Measurements from ENCODE around the gene FOXP1. TPM values are rescaled to one million over a fixed set of nuclear protein-coding genes. Genes with fewer than 3 reads are reported as not detected.

Gene FOXP1
- total RNA-seq, 1 donor from 2014 or later, result 110 TPM

DNA sequence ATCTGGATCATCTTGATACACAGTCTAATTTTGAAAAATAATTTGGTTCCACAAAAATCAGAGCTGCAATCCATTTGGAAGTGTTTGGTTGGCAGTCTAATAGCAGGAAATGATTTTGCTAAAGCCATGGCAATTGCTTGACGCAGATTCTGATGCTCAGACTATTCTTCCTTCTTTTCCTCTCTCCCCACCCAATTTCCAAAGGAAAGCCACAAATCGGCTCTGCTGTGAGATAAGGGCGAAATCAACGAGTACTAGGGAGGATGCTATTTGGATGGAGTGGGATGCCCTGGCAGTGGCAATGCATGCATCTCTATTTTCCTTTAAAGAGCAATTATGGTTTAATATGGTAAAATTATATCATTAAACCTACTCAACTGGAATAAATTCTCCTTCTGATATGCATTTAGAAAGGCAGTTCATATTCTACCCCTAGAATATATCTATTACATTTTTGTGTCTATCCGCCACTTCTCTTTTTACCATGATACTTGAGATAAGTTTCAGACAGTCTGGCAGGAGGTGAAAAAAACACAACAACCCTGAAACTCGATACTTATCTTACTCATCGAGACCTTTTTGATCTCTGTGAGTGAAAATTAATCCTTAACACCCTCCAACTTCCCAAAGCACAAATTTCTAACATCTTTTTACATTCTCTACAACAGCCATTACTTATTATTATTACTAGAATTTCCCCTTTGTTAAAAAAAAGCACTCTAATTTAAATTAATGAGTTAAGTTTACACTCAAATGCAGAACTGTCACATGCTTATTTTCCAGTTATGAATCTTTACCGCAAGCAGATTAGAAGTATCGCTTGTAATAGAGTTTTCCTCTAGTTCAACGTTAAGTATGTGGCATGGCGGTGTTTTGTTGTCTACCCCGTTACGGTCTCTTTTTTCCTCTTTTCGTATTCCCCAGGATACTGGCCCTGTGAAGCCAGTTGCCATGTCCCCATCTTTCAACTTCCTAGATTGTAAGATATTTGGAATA lies 433.3 kb downstream of the FOXP1 start:
- intact Hi-C loops (cut with micrococcal nuclease), result loop anchor here (1.0 to 5.0 kb wide), 2 partner anchors 20 to 42 kb away; no protein-coding TSS in a partner anchor
- Mint-ChIP-seq H3K36me3 (ENCODE audit: low read depth) (no peaks in the 10 kb centered on the region), H3K4me1 (peaks cover 10% of the 10 kb centered on the region), H3K4me3 (no peak overlapping the region), H3K27ac (peak overlapping the region; percentile 18), H3K27me3 (no peaks in the 10 kb centered on the region), H3K9me3 (no peaks in the 10 kb centered on the region)
- DNase-seq, result no peak

- no peak for DNase-seq
- no peak overlapping the region for H3K27ac Mint-ChIP-seq
- H3K4me3 Mint-ChIP-seq, result no peak overlapping the region
- no peaks in the 10 kb centered on the region for H3K27me3 Mint-ChIP-seq
- H3K36me3 Mint-ChIP-seq (ENCODE audit: low read depth), result no peaks in the 10 kb centered on the region
- intact Hi-C loops (cut with micrococcal nuclease), result no loop called here
- peaks cover 10% of the 10 kb centered on the region for H3K4me1 Mint-ChIP-seq
- no peaks in the 10 kb centered on the region for H3K9me3 Mint-ChIP-seq
Observed at GRCh38 chr3:71148455-71149060, 435.0 kb downstream of the FOXP1 start.

DNA sequence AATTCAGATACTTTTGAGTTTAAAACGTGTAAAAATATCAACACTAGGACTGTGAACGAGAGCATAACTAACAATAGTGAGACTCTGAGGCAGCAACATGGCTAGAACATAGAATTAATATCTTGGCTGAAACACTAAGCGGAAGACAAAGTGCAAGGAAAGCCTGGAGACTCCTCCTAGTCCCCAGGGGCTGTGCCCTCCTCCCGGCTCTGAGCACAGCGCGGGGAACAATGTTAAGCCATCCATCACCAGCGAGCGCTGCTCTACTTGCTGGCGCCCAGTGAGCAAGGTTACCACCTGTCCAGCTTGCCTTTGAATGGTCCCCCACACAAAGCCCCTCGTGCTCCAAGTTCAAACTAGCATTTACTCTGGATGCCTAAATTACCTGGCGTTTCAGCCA lies 436.9 kb downstream of the FOXP1 start:
- intact Hi-C loops (cut with micrococcal nuclease), result no loop called here
- H3K4me1 Mint-ChIP-seq, result peaks cover 10% of the 10 kb centered on the region
- no peak for DNase-seq
- no peak overlapping the region for H3K4me3 Mint-ChIP-seq
- no peaks in the 10 kb centered on the region for H3K9me3 Mint-ChIP-seq
- no peak overlapping the region for H3K27ac Mint-ChIP-seq
- H3K36me3 Mint-ChIP-seq (ENCODE audit: low read depth), result no peaks in the 10 kb centered on the region
- H3K27me3 Mint-ChIP-seq, result no peaks in the 10 kb centered on the region

DNA sequence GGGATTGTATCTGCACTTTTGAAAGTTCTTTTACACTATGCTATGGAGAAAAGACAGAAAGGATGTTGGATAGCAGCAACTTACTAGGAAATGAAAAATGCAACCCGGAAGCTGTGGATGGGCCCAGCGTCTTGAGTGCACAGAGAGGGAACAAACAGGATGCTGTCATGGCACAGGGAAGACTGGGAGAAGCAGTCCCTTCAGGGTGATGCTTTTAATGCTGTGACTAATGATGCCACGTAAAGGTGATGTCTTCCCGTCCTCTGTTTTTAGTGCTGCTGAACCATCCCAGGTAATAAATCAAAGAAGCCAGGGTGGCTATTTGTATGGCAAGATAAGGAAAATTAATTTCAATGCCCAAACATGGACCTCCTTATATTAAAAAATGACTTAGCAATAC lies 437.6 kb downstream of the FOXP1 start:
- intact Hi-C loops (cut with micrococcal nuclease), result no loop called here
- Mint-ChIP-seq H3K27me3 (no peaks in the 10 kb centered on the region), H3K36me3 (ENCODE audit: low read depth) (peaks cover 3% of the 10 kb centered on the region), H3K4me3 (no peak overlapping the region), H3K9me3 (no peaks in the 10 kb centered on the region), H3K27ac (no peak overlapping the region), H3K4me1 (peaks cover 10% of the 10 kb centered on the region)
- DNase-seq, result no peak

DNA sequence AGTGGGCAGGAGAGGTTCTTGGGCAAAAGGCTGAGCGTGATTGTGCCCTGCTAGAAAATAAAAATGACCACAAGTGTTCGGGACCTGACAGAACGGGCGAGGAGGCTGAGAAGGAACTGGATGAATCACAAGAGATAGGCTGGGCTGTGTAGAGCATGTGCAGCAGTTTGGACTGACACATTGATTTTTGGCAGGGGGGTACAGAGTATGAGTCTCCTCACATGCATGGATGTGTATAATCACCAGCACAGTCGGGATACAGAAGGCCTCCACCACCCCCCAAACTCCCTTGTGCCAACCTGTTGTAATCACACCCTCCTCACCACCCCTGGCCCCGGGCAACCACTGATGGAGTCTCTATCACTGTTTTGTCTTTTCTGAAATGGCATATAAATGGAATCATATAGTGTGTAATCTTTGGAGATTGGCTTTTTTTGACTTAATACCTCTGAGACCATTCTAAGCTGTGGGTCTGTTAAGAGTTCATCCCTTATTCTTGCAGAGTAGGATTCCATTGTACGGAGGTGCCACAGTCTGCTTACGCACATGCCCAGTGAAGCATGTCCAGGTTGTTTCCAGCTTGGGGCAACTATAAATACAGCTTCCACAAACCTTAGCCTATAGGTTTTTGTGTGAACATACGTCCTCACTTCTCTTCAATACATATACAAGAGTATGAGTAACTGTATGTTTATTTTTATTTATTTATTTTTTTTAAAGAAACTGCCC lies 438.8 kb downstream of the FOXP1 start:
- H3K27ac Mint-ChIP-seq, result no peak overlapping the region
- H3K27me3 Mint-ChIP-seq, result no peaks in the 10 kb centered on the region
- intact Hi-C loops (cut with micrococcal nuclease), result no loop called here
- H3K4me3 Mint-ChIP-seq, result no peak overlapping the region
- no peaks in the 10 kb centered on the region for H3K9me3 Mint-ChIP-seq
- no peak for DNase-seq
- H3K4me1 Mint-ChIP-seq, result peaks cover 2% of the 10 kb centered on the region
- H3K36me3 Mint-ChIP-seq (ENCODE audit: low read depth), result peaks cover 3% of the 10 kb centered on the region

GRCh38 chr3:71143493-71143892 lies 440.0 kb downstream of the FOXP1 start:
- H3K27me3 Mint-ChIP-seq, result peaks cover 3% of the 10 kb centered on the region
- peaks cover 2% of the 10 kb centered on the region for H3K4me1 Mint-ChIP-seq
- no peaks in the 10 kb centered on the region for H3K9me3 Mint-ChIP-seq
- H3K27ac Mint-ChIP-seq, result no peak overlapping the region
- intact Hi-C loops (cut with micrococcal nuclease), result no loop called here
- peaks cover 3% of the 10 kb centered on the region for H3K36me3 Mint-ChIP-seq (ENCODE audit: low read depth)
- no peak overlapping the region for H3K4me3 Mint-ChIP-seq
- no peak for DNase-seq

- DNase-seq, result no peak
- intact Hi-C loops (cut with micrococcal nuclease), result no loop called here
- Mint-ChIP-seq H3K4me3 (no peak overlapping the region), H3K4me1 (peaks cover 2% of the 10 kb centered on the region), H3K9me3 (no peaks in the 10 kb centered on the region), H3K27me3 (peaks cover 3% of the 10 kb centered on the region), H3K36me3 (ENCODE audit: low read depth) (peaks cover 3% of the 10 kb centered on the region), H3K27ac (no peak overlapping the region)
Observed at GRCh38 chr3:71142441-71143161, 440.9 kb downstream of the FOXP1 start.

GRCh38 chr3:71140477-71140876 lies 443.1 kb downstream of the FOXP1 start:
- H3K9me3 Mint-ChIP-seq, result no peaks in the 10 kb centered on the region

GRCh38 chr3:71139496-71139895 lies 444.0 kb downstream of the FOXP1 start:
- H3K9me3 Mint-ChIP-seq, result no peaks in the 10 kb centered on the region
- no peak overlapping the region for H3K4me3 Mint-ChIP-seq
- no peak overlapping the region for H3K27ac Mint-ChIP-seq
- peaks cover 6% of the 10 kb centered on the region for H3K4me1 Mint-ChIP-seq
- H3K36me3 Mint-ChIP-seq (ENCODE audit: low read depth), result peaks cover 3% of the 10 kb centered on the region
- H3K27me3 Mint-ChIP-seq, result peaks cover 3% of the 10 kb centered on the region
- DNase-seq, result no peak
- intact Hi-C loops (cut with micrococcal nuclease), result no loop called here

More at GRCh38 chr3:71140477-71140876, 443.1 kb downstream of the FOXP1 start:
- Mint-ChIP-seq H3K4me1 (peaks cover 2% of the 10 kb centered on the region), H3K4me3 (no peak overlapping the region), H3K27ac (no peak overlapping the region), H3K36me3 (ENCODE audit: low read depth) (peaks cover 3% of the 10 kb centered on the region), H3K27me3 (peaks cover 3% of the 10 kb centered on the region)
- DNase-seq, result no peak
- intact Hi-C loops (cut with micrococcal nuclease), result no loop called here

- Mint-ChIP-seq H3K9me3 (no peaks in the 10 kb centered on the region), H3K27me3 (peaks cover 3% of the 10 kb centered on the region), H3K36me3 (ENCODE audit: low read depth) (peaks cover 3% of the 10 kb centered on the region), H3K27ac (no peak overlapping the region), H3K4me1 (peaks cover 12% of the 10 kb centered on the region), H3K4me3 (no peak overlapping the region)
- DNase-seq, result no peak
- intact Hi-C loops (cut with micrococcal nuclease), result no loop called here
Observed at GRCh38 chr3:71138410-71138809, 445.1 kb downstream of the FOXP1 start.

DNA sequence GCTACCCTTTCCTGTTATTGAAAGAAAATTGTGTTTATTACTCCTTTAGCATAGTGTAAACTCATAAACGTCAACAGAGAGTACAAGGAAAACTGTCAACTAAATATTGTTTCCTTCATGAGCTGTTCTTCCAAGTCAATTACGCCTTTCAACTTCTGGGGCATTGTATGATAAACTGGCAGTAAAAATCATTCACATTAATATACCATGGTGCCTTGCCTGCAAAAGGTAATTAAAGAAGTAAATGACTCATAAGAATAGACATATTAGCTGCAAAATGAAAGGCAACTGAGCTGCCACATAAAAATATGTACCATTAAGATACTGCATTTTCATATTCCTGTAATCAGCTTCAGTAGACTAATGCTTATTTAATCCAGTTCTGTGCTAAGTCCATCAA lies 447.3 kb downstream of the FOXP1 start:
- Mint-ChIP-seq H3K27me3 (peaks cover 3% of the 10 kb centered on the region), H3K4me1 (peaks cover 20% of the 10 kb centered on the region), H3K9me3 (no peaks in the 10 kb centered on the region), H3K4me3 (no peak overlapping the region), H3K27ac (no peak overlapping the region), H3K36me3 (ENCODE audit: low read depth) (peaks cover 1% of the 10 kb centered on the region)
- intact Hi-C loops (cut with micrococcal nuclease), result no loop called here
- no peak for DNase-seq

GRCh38 chr3:71135373-71136088 lies 448.0 kb downstream of the FOXP1 start:
- Mint-ChIP-seq H3K4me3 (no peak overlapping the region), H3K9me3 (no peaks in the 10 kb centered on the region), H3K27me3 (peaks cover 3% of the 10 kb centered on the region), H3K27ac (no peak overlapping the region), H3K4me1 (peaks cover 27% of the 10 kb centered on the region), H3K36me3 (ENCODE audit: low read depth) (no peaks in the 10 kb centered on the region)
- intact Hi-C loops (cut with micrococcal nuclease), result no loop called here
- no peak for DNase-seq

DNA sequence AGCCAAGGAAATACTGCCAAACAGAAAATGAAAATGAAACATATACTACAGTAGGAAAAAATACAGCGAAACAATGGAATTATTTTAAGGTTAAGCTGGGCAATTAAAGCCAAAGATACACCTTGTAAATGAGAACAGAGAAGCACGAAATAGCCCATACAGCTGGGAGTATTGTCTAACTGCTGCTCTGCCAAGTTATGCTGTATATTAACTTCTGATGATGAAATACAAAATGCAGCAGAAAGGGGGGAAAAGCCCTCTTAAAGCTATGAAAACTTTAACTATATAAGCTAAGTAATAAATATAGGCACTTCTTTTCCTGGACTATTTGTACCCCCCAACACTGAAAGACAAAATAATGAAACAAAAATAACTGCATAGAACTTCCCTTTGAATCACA lies 449.0 kb downstream of the FOXP1 start:
- H3K9me3 Mint-ChIP-seq, result no peaks in the 10 kb centered on the region
- DNase-seq, result no peak
- H3K4me3 Mint-ChIP-seq, result no peak overlapping the region
- H3K27ac Mint-ChIP-seq, result no peak overlapping the region
- H3K4me1 Mint-ChIP-seq, result peaks cover 34% of the 10 kb centered on the region
- H3K27me3 Mint-ChIP-seq, result peaks cover 2% of the 10 kb centered on the region
- intact Hi-C loops (cut with micrococcal nuclease), result loop anchor here (5.0 kb wide), 1 partner anchor 358 kb away; no protein-coding TSS in a partner anchor
- H3K36me3 Mint-ChIP-seq (ENCODE audit: low read depth), result peaks cover 2% of the 10 kb centered on the region
